NCI-H446 treated with DMSO at 0.1 percent for 48 hours (cell line): ENCODE data around the gene CISD3.
A peak's percentile ranks its signal among the peaks of the same experiment; 100 is the strongest.

Source experiments
- DNase-seq: peaks from one replicate; lab custom pipeline; 2025; lab: John Stamatoyannopoulos, UW

CISD3 gene

DNA sequence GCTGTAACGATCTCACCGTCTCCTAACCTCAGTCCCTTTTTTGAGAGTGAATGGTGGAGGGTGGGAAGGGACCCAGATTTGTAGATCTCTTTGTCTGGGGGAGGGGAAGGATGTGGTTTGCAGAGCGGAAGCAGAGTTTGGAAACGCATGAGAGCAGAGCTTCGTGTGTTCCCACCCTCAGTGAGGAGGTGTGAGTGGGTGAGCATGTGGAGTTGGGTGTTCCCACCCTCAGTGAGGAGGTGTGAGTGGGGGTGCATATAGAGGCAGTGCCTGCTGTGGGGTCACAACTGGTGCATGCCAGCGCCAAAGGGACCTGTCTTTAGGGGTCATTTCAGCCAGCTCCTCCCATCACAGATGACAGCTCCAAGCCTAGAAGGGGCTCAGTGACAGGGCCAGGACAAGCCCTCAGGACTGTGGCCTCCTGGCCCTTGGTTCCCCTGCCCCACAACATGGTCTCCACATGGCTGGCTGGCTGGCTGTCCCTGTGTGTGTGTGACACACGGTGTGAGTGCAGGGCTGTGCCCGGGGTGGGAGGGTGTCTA, 1.8 kb upstream of the CISD3 start:
- DNase-seq, result no peak

DNA sequence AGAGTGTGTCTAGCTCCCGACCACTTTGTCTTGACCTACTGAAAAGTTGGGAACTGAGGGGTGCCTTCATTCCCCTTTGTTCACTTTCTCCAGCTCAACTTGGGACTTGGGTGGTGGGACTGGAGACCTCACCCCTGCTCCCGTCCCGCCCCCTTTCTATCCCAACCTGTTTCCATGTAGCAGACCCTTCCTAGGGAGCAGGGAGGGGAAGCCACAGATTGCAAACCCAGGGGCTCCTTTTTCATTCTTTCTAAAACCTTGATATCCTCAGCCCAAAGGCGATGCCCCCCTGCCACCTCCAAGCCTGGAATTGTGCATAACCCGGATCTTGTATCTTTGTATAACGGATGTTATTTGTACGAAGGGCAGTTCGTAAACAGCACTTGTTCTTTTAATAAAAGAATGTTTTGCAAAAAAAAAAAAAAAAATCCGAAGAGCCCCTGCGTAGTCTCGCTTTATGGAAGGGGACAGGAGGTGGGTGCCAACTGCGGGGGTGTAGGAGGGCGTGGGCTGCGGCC, 714 bp upstream of the CISD3 start:
- no peak for DNase-seq

DNA sequence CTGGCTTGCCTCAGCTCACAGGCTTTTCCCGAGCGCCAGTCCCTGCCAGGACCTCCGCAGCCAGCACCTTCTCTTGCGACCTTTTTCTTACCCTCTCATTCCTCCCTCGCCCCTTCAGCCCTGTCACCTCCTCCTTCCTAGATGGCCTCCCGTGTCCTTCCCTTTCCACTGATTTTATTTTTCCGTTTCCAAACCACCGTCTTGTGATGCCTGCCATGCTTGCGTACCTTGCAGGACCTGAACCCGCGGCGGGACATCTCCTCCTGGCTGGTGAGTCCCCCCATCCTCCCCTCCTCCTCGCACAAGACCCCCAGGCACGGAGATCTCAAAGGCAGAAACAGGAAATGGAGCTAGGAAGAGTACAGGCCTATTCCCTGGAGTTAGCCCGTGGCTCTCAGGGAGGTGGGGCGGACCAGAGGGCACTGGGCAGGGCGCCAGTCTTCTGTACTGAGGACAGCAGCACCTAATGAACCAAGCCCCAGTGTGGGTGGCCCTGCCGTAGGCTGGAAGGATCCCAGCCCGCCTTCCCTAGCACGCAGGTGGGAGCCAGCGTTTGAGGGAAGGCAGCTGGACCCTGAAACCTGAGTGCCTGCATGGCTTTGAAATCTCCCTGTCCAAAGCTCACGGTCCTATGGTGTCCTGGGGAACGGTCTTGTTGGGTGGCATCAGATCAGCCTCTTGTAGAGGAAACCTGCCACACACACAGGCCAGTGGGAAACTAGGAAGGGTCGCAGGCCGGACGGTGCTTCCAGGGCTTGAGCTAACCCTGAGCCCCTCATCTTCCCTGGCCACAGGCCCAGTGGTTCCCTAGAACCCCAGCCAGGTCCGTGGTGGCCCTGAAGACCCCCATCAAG, 612 bp downstream of the CISD3 start:
- no peak for DNase-seq

DNA sequence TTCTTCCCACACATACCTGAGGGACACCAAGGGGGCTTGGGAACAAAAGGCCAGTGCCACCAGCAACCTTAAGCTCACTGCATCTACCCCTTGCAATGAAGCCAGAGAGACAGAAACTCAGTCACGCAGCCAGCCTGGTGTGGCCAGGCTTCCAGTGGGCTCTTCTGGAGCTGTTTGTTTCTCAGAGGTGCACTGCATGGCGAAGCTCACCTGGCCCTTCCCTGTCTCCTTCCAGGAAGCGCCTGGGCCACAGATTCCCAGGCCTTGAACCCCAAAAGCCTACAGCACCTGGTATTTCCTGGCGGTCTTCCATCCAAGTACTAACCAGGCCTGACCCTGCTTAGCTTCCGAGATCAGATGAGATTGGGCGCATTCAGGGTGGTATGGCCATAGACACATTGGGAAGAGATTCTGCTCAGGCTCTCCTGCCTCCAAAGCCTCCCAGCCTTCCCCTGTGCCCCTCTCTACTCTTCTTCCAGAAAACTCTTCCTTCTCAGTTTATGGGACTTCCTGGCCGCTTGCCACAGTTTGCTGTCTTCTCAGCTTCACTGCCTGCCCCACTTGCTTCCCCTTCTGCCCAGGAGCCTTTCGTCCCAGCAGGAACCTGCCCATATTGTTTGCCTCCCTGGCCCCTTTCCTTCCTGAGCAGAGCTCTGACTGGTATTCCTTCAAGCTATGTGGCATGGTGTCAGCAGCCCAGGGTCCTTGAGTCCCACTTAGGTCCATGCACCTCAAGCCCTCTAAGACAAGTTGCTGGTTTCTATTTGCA, 1.6 kb downstream of the CISD3 start:
- DNase-seq, result no peak

DNA sequence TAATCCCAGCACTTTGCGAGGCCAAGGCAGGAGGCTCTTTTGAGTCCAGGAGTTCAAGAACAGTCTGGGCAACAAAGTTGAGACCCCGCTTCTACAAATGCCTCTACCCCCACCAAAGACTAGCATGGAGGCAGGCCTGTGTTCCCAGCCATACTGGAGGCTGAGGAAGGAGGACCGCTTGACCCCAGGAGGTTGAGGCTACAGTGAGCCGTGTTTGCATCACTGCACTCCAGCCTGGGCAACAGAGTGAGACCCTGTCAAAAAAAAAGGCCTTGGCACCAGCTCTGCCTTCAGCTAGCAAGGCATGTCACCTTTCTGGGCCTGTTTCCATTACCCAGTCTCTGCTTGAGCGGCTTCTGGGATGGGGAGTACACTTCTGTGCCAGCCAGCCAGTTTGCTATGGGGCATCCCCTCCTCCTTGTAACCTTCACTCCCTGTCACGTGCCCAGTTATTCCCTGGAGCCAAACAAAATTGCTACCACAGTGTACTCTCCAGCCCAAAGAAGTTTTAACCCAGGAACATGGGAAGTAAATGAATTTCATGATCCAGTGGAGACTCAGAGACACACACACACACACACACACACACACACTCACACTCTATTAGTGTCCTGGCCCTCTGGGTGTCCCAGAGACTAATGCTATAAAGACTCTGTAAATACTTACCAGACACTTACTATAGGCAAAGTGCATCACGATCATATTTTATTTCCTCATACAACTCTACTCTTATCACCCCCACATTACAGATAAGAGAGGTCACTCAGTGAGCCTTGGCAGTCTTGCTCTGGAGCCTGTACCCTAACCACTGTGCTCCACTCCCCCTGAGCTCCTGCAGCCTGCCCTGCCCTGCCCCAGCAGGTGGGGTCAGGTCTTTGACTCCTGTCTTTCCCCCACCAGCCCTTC, 2.5 kb downstream of the CISD3 start:
- peak; percentile 52 for DNase-seq

DNA sequence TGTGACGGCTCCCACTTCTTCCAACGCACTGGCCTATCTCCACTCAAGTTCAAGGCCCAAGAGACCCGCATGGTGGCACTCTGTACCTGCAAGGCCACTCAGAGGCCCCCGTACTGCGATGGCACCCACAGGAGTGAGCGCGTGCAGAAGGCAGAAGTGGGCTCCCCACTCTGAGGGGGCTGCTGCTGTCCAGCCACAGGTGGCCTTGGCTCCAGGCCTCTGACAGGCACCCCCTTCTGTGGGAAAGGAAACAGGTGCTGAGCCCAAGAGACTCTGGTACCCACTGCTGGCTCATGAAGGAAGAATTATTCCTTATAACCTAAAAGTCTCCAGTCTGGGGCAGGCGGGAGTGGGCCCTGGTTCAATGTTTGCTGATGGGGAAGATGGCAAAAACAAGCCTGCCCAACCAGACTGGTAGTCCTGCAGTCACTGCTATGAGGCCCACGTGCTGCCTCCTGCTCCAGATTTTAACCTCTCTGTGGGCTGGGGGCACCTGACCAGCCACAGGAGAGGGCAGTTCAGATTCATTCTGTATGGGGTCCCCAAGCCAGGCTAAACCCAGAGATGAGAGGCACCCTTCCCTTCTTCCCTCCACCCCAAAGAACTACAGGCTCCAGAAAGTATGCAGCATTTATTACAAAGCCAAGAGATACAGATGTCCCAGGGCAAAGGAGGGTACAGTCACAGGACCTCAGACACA, 3.3 kb downstream of the CISD3 start:
- no peak for DNase-seq

DNA sequence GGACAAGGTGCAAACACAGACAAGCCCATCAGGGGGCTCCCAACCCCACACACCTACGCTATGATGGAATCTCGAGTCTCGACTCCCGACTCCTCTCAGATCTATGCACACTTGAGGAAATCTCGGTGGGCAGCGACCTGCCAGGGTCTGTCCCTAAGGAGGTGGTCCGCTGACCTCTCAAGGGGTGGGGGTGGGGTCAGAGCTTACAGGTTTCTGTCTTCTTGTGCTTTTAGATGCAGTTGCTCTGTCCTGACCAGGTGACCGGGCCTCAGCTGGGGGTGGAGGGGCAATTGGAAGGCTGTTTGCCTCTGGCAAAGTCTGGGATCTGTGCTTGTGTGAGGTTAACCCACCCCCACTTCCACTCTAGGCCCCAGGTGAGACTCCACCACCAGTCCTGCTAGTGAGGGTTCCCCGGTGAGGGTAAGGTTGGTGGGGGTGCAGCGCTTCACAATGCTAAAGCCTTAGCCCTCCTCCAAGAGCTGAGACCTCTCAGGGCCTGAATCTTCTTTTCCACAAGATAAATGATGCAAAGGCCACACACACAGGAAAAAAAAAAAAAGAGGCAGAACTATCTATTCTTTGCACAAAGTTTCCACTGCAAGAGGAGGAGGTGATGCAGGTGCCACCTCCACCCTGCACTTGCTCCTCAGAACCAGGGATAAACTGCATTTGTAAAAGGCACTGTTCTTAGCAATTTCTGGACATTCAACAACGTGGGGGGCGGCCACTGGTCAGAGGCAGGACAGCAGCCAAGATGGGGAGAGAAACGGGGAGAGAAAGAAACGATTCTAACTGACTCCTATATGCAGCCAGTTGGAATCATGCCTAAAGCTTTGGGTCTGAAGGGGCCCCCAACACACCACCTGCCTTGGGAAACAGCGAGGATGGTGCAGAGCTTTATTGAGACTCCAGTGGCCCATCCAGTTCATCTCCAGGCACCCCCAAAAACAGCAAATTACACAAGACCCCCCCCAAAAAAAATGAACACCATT, 4.1 kb downstream of the CISD3 start:
- DNase-seq, result no peak

DNA sequence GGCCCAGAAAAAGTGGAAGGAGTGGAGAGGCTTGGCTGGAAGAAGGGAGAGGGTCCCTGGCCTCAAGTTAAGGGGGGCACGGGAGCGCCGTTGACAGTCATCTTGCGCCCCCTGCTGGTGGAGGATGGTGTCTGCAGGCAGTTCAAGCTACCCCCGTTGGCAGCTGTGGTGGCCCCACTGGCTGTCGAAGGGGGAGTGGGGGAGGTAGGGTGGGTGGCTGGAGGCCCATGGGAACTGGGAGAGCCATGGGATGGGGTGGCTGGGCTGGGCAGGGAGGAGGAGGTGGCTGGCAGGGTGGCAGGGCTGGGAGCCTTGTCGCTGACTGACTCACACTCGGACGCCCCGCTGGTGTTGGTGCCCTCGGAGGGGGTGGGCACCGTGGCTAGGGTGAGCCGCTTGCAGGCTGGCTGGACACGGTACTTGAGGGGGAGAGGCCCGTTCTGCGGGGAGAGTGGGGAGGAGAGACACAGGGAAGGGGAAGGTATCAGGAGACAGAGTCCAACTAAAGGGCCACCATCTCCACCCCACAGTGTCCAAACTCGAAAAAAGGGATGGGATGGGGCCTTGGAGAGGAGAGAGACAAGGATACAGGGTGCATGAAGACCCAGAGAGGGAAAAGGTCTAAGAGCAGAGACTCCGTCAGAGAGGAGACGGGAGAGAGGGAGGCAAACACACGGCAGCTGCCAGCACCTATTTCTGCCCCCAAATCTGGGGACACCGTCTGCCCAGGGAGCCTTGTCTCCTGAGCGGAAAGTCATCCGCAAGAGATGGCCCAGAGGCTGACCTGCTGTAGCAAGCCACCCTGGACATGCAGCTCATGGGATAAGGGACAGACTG, 5.2 kb downstream of the CISD3 start:
- DNase-seq, result peak; percentile 2

DNA sequence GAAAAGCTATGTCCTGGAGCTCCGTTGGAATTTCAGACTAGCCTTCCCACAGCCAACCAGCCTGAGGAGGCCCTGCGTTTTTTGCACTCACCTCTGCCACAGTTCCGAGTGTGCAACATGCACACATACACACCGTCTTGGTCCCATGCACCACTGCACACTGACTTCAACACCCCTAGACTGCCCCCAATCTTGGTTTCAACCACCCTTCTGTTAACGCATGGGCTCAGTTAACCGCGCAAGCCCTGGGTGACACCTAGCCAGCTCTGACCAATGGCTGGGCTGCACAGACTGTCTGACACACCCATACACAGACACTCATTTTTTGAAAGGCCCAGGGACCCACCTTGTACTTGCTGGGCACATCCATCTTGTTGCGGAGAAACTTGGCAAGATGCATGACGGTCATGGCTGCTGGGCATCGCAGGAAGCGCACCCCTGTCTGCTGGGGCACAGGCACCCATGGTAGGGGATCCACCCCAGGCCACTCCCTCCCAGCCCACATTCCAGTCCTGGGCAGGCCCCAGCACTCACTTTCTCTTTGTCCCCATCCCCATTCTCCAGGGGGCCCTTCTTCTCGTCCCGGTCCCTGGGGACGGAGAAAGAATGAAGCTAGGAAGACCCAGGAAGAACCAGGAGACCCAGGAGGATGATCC, 8.0 kb downstream of the CISD3 start:
- no peak for DNase-seq

DNA sequence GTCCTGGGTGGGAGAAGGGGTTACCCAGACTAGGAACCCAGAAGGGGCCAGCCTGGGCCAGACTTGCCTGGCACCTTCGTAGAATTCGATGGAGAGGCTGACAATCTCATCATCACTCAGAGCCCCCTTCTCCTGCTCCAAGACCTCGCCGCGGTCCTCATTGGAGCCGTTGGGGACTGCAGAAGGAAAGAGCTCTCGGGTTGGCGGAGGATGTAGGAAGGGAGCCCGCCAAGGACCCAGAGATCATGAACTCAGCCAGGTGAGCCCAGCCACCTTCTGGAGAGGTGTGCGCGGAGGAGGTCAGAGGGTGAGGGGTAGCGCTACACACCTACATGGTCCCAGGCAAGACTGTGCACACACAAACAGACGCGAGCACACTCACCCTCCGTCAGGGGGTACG, 8.5 kb downstream of the CISD3 start:
- no peak for DNase-seq

DNA sequence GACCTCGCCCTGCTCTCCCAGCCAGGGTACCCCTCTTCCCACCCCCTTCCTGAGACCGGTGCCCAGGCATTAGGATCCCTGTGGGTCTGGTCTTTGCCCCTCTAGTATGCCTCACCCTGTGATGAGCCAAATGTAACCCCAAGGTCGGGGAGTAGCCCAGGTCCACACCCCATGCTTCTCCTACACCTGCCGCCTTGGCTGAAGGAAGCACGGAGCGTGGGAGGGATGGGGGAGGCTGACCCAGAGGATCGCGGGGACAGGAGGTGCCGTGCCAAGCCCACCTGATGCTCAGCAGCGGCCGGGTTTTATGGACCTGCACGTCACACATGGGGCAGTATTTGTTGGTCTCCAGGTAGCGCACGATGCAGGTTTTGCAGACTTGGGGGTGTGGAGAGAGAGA, 9.2 kb downstream of the CISD3 start:
- no peak for DNase-seq

DNA sequence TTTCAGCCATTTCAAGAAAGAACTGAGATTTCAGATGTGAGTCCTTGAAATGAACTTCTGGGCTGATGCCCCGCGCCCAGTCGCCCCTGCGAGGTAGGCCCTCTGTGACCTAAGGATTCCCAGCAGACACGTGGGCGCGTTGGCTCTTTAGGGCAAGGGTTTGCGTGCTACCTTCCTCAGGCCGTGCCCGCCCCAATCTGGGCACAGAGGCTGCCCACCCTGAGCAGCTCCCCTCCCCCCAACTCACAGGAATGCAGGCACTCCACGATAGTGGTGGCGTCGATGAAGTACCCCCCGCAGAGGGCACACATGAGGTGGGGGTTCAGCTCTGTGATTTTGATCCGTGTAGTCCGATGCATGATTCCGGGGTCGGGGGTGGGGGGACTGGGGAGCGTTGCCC, 9.9 kb downstream of the CISD3 start:
- DNase-seq, result no peak

DNA sequence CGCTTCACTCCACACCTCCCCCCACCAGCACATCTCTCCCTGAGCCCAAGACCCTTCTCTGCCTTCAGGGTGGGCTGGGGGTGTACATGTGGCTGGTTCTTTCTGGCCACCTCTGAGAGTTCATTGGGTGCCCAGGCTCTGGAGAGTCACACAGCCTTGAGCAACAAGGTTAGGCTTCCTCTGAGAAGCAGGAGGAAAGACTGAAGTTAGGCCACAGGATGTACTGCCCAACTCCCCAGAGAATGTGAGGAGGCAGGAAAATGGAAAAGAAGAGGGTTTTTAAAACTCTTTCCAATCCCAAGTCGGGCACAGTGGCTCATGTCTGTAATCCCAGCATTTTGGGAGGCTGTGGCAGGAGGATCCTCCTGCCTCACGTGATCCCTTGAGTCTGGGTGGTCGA, 10.7 kb downstream of the CISD3 start:
- DNase-seq, result no peak

DNA sequence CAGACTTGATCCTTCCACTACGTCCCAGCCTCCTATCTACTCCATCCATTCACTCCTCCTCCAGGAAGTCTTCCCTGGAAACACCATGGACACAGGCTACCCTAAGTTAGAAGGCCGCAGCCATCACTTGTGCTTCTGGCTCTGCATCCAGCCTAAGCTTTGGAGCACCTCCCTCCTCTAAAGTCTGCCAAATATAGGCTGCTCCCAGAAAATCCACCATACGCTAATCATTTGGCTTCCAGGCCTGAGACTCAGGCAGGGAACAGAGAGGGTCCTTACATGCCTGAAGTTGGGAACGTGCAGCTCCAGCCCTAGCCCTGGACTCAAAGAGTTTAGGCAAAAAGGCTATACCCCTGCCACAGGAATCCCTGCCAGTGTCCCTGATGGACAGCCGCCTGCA, 11.3 kb downstream of the CISD3 start:
- no peak for DNase-seq

DNA sequence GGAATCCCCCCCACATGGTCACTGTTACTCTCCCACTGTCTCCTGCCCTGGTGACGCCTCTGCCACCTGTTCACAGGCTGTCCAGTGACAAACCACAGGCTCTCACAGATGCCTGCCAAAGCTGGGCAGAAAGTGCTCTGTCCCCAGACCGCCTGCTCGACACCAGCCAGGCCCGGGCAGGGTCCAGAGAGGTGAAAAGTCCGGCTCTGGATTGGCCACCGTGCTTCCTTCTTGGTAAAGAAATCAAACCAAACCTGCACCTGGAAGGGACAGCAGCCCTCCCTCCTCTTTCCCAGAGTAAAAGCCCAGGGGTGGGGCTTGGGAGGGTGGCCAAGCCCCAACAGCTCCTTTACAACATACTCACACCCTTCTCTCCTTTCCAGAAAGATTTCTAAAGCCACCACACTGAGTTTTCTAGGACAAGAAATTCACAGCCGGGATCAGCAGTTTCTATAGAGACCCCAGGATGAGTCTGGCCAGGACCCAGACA, 11.8 kb downstream of the CISD3 start:
- DNase-seq, result no peak

DNA sequence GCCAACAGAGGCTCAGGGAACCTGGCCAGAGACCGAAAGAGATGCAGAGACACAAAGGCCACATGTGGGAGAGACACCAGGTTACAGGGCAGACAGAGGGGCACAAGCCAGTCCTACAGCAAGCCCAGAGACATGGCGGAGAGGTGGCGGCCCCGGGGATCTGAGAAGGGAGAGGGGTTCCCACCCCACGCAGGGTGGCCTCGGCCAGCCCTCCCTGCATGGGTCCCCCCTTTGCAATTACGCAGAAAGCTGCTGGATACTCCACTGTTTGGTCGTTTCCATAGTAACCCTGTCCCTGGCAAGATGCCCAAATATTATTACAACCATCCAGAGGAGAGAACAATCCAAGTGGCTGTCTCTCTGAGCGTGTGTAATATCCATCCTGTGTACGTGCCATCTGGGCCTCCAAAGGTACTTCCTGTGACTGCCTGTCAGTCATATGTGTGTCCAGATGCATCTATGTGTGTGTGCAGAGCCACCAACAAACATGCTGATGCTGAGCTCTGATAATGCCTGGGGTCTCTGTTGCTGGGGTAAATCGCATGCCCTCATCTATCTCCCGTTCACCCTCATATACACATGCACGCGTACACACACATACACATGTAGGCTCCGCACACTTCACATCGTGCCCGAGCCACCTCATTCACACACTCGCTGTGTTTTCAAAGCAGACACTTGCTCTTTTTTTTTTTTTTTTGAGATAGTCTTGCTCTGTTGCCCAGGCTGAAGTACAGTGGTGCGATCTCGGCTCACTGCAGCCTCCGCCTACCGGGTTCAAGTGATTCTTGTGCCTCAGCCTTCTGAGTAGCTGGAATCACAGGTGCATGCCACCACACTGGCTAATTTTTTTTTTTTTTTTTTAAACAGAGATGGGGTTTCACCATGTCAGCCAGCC, 12.5 kb downstream of the CISD3 start:
- DNase-seq, result peak; percentile 84

DNA sequence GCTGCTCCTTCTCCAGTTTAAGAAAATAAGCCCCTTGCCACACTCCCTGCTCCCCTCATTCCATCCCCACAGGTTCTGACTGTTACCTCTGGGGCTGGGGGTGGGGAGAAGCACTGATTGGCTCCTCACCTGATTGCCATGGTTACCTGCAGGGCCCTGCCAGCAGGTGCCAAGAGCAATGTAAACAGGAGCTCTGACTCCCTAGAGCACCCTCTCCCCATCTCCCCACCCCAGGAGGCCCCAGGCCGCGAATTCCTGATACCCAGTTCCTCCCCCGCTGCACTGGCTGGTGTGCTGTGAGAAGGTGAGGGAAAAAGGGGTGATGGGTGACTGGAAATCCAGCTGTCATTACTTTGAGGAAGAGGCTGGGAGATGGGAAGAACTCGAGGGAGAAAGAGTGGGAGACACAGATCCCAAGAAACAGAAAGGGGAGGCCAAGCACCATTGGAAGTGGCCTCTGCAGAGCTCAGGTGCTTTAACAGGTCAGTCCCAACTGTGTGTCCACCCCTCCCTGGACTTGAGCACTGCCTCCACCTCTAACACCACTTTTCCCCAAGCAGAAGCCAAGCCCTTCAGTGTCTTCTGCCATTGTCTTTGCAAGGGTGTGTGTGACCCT, 13.5 kb downstream of the CISD3 start:
- no peak for DNase-seq
